Upper lobe of left lung (tissue), 6 donors: ENCODE data around the gene TK1. TPM values are rescaled to one million over a fixed set of nuclear protein-coding genes. Genes with fewer than 3 reads are reported as not detected.
A peak's percentile ranks its signal among the peaks of the same experiment; 100 is the strongest.

Experiments
- ATAC-seq, 2 donors: fragments of 200-7000 bp; cut with Tn5 transposase; one replicate each; pipeline ENCODE4 v1.9.1; 2022; ENCODE audit warnings: mild to moderate bottlenecking in 2 of 2, moderate library complexity in 2 of 2; ENCODE audit not compliant: low FRiP score in 2 of 2
- DNase-seq, 2 donors: peaks; one replicate each; pipeline ENCODE4 v3.0.0-alpha.2; 2019 to 2020
- H3K27ac ChIP-seq, 4 donors: fragments of 200-600 bp; sonication (generic); one replicate each; pipeline ENCODE4 v1.5.1; 2016 to 2019
- H3K27me3 ChIP-seq, 4 donors: fragments of 200-600 bp; sonication (generic); one replicate each; pipeline ENCODE4 v1.5.1; 2017 to 2019
- H3K36me3 ChIP-seq, 4 donors: fragments of 200-600 bp; sonication (generic); one replicate each; pipeline ENCODE4 v1.5.1; 2016 to 2019
- H3K4me1 ChIP-seq, 4 donors: fragments of 200-600 bp; sonication (generic); one replicate each; pipeline ENCODE4 v1.5.1; 2018 to 2019
- H3K4me3 ChIP-seq, 4 donors: fragments of 200-600 bp; sonication (generic); one replicate each; pipeline ENCODE4 v1.5.1; 2017 to 2019; ENCODE audit warnings: mild to moderate bottlenecking in 2 of 4, moderate library complexity in 1 of 4
- H3K9me3 ChIP-seq, 4 donors: fragments of 200-600 bp; sonication (generic); one replicate each; pipeline ENCODE4 v1.5.1; 2018 to 2019
- CTCF ChIP-seq, 6 experiments: fragments of 450-650 bp in 4 of 6; fragments of 200-600 bp in 2 of 6; sonication (generic) in 2 of 6; IDR thresholded peaks; one replicate each; pipeline ENCODE4 v1.5.1; 2016 to 2019; ENCODE audit warnings: antibody characterized with exemption in 6 of 6
- EP300 ChIP-seq, 4 donors: sonication (generic); formaldehyde crosslinking; IDR thresholded peaks; one replicate each; pipeline ENCODE4 v1.5.1; 2017; ENCODE audit warnings: antibody characterized with exemption in 4 of 4, control low read depth in 2 of 4
- POLR2A ChIP-seq, 4 donors: fragments of 450-650 bp; IDR thresholded peaks; one replicate each; pipeline ENCODE4 v1.5.1; 2016 to 2017; ENCODE audit warnings: antibody characterized with exemption in 4 of 4, mild to moderate bottlenecking in 2 of 4
- POLR2AphosphoS5 ChIP-seq, 2 donors: sonication (generic); formaldehyde crosslinking; IDR thresholded peaks; one replicate each; pipeline ENCODE4 v1.5.1; 2017; ENCODE audit warnings: antibody characterized with exemption in 2 of 2
- WGBS, 2 donors: methylation state at CpG; one replicate each; pipeline ENCODE4 v1.1.5; 2017 to 2018; 5-methylcytosine and 5-hydroxymethylcytosine counted together
- total RNA-seq, 6 donors: library from RNA; depleted of rRNA in 4 of 6; stranded (reverse); fragments of >200 nt in 4 of 6; gene quantifications; one replicate each; pipeline versions ENCODE4 v1.1.0 to v1.2.1, GENCODE V29; 2016 to 2021
- donor health status: DM: no; HTN: no; CAD: no; lungs with moderate emphysema.
- donor health status: DM: no; HTN: yes; CAD: no; lungs with severe emphysema.

The TK1 gene
- total RNA-seq, 6 donors from 2014 or later = 2.8 to 16.0 (median 9.0) TPM

GRCh38 chr17:78210111-78210510 is 23.3 kb upstream of the TK1 start:
- H3K9me3 ChIP-seq = no peaks in the 10 kb centered on the region
- H3K4me1 ChIP-seq = peaks cover 6 to 18% (median 10%) of the 10 kb centered on the region in 4 donors
- H3K36me3 ChIP-seq = peaks cover 0 to 13% (median 2%) of the 10 kb centered on the region in 4 donors
- DNase-seq (no peak), ATAC-seq (no peak)
- no peak for TF ChIP-seq CTCF (IDR thresholded peaks at IDR 0.05)
- no peak for TF ChIP-seq POLR2A (IDR thresholded peaks at IDR 0.05)
- no peak for TF ChIP-seq EP300 (IDR thresholded peaks at IDR 0.05)
- TF ChIP-seq POLR2AphosphoS5 (IDR thresholded peaks at IDR 0.05) = no peak
- no peak overlapping the region for H3K27ac ChIP-seq
- WGBS, 2 donors = 82 to 85% methylated on average over 10 of the region's 10 CpGs
- H3K27me3 ChIP-seq = no peaks in the 10 kb centered on the region
- no peak overlapping the region for H3K4me3 ChIP-seq

- Histone ChIP-seq H3K4me1 (peaks cover 0 to 5% (median 0%) of the 10 kb centered on the region in 4 donors), H3K27ac (no peak overlapping the region), H3K9me3 (no peaks in the 10 kb centered on the region), H3K27me3 (no peaks in the 10 kb centered on the region), H3K36me3 (peaks cover 0 to 26% (median 4%) of the 10 kb centered on the region in 4 donors), H3K4me3 (no peak overlapping the region)
- TF ChIP-seq EP300 (IDR thresholded peaks at IDR 0.05) (no peak), POLR2A (IDR thresholded peaks at IDR 0.05) (no peak), CTCF (IDR thresholded peaks at IDR 0.05) (no peak), POLR2AphosphoS5 (IDR thresholded peaks at IDR 0.05) (no peak)
- no peak for DNase-seq
- WGBS, 2 donors = 80 to 89% methylated on average over 3 of the region's 3 CpGs
- no peak for ATAC-seq
Observed at GRCh38 chr17:78208486-78208885, 21.6 kb upstream of the TK1 start.

GRCh38 chr17:78206298-78206697 is 19.4 kb upstream of the TK1 start:
- H3K9me3 ChIP-seq = no peaks in the 10 kb centered on the region
- TF ChIP-seq EP300 (IDR thresholded peaks at IDR 0.05) = no peak
- no peak for TF ChIP-seq CTCF (IDR thresholded peaks at IDR 0.05)
- TF ChIP-seq POLR2A (IDR thresholded peaks at IDR 0.05) = no peak
- TF ChIP-seq POLR2AphosphoS5 (IDR thresholded peaks at IDR 0.05) = no peak
- H3K27me3 ChIP-seq = no peaks in the 10 kb centered on the region
- H3K4me3 ChIP-seq = no peak overlapping the region
- DNase-seq (no peak), ATAC-seq (no peak)
- H3K27ac ChIP-seq = peak overlapping the region in 1 of 4 donors; percentile 27
- 70 to 71% methylated on average over 7 of the region's 7 CpGs for WGBS, 2 donors
- H3K36me3 ChIP-seq = peaks cover 0 to 26% (median 4%) of the 10 kb centered on the region in 4 donors
- H3K4me1 ChIP-seq = peaks cover 0 to 9% (median 4%) of the 10 kb centered on the region in 4 donors

- Histone ChIP-seq H3K9me3 (no peaks in the 10 kb centered on the region), H3K4me3 (no peak overlapping the region), H3K36me3 (peaks cover 0 to 29% (median 4%) of the 10 kb centered on the region in 4 donors), H3K27me3 (no peaks in the 10 kb centered on the region), H3K4me1 (peaks cover 0 to 9% (median 4%) of the 10 kb centered on the region in 4 donors), H3K27ac (peak overlapping the region in 2 of 4 donors; percentile 32 to 34)
- ATAC-seq (peak; percentile 12 to 24), DNase-seq (no peak)
- TF ChIP-seq POLR2A (IDR thresholded peaks at IDR 0.05) = no peak
- no peak for TF ChIP-seq CTCF (IDR thresholded peaks at IDR 0.05)
- TF ChIP-seq POLR2AphosphoS5 (IDR thresholded peaks at IDR 0.05) = no peak
- no peak for TF ChIP-seq EP300 (IDR thresholded peaks at IDR 0.05)
- 94 to 97% methylated on average over 10 to 16 of the region's 17 CpGs for WGBS, 2 donors
Observed at GRCh38 chr17:78205124-78205775, 18.4 kb upstream of the TK1 start.
